SK-N-SH (cell line): ENCODE measurements around the gene EIPR1.

Experiments
- FOXM1 ChIP-seq: IDR thresholded peaks from 2 replicates; pipeline ENCODE4 v1.4.0; 2012; ENCODE audit warnings: low read depth, mild to moderate bottlenecking
- NFIC ChIP-seq: IDR thresholded peaks from 2 replicates; pipeline ENCODE4 v1.4.0; 2012; ENCODE audit warnings: borderline replicate concordance
- NRF1 ChIP-seq: IDR thresholded peaks from 2 replicates; pipeline ENCODE4 v1.6.1; 2012; ENCODE audit warnings: low read depth, mild to moderate bottlenecking, low read length
- POLR2AphosphoS5 ChIP-seq: IDR thresholded peaks from 2 replicates; pipeline ENCODE4 v1.6.1; 2012; ENCODE audit warnings: low read depth, low read length
- YY1 ChIP-seq: IDR thresholded peaks from 2 replicates; pipeline ENCODE4 v1.4.0; 2012; ENCODE audit warnings: low read depth, mild to moderate bottlenecking
- TF ChIP-seq, protein P1 (sequence below): fragments of 200-600 bp; sonication (generic); IDR thresholded peaks from 2 replicates; pipeline ENCODE4 v1.6.1; 2017; ENCODE audit warnings: antibody characterized with exemption, mild to moderate bottlenecking, moderate library complexity

DNA sequence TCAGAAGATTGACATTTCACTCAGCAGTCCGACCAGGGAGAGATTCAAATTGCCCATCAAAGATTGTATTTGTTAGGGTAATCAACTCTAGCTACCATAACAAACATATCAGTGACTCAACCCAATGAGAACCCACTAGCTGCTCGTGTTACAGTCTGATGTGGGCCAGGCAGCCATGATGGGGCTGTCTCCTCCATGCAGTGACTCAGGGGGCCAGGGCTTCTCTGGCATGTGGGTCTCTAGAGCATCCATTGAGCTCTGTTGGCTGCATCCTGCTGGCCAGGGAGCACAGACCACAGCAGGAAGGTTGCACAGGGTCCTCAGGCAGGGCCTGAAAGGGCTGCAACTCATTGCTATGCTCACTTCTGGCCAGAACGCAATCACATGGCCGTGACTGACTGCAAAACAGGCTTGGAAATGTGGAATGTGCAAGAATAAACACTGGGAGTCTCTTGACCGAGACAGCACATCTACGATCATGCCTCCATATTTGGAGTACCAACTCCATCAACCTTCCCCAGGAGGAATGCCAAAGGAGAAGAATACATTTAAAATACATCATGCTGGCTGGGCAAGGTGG, 216.8 kb downstream of the EIPR1 start:
- TF ChIP-seq, protein P1, sequence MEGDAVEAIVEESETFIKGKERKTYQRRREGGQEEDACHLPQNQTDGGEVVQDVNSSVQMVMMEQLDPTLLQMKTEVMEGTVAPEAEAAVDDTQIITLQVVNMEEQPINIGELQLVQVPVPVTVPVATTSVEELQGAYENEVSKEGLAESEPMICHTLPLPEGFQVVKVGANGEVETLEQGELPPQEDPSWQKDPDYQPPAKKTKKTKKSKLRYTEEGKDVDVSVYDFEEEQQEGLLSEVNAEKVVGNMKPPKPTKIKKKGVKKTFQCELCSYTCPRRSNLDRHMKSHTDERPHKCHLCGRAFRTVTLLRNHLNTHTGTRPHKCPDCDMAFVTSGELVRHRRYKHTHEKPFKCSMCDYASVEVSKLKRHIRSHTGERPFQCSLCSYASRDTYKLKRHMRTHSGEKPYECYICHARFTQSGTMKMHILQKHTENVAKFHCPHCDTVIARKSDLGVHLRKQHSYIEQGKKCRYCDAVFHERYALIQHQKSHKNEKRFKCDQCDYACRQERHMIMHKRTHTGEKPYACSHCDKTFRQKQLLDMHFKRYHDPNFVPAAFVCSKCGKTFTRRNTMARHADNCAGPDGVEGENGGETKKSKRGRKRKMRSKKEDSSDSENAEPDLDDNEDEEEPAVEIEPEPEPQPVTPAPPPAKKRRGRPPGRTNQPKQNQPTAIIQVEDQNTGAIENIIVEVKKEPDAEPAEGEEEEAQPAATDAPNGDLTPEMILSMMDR = no peak
- TF ChIP-seq YY1 = no peak
- TF ChIP-seq NFIC = no peak
- TF ChIP-seq FOXM1 = no peak
- no peak for TF ChIP-seq NRF1
- no peak for TF ChIP-seq POLR2AphosphoS5
